ENCODE results near the gene SERINC5.

GRCh38 chr5:80105698-80106439 is 150.0 kb downstream of the SERINC5 start:
- TF ChIP-seq, protein P1, sequence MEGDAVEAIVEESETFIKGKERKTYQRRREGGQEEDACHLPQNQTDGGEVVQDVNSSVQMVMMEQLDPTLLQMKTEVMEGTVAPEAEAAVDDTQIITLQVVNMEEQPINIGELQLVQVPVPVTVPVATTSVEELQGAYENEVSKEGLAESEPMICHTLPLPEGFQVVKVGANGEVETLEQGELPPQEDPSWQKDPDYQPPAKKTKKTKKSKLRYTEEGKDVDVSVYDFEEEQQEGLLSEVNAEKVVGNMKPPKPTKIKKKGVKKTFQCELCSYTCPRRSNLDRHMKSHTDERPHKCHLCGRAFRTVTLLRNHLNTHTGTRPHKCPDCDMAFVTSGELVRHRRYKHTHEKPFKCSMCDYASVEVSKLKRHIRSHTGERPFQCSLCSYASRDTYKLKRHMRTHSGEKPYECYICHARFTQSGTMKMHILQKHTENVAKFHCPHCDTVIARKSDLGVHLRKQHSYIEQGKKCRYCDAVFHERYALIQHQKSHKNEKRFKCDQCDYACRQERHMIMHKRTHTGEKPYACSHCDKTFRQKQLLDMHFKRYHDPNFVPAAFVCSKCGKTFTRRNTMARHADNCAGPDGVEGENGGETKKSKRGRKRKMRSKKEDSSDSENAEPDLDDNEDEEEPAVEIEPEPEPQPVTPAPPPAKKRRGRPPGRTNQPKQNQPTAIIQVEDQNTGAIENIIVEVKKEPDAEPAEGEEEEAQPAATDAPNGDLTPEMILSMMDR (IDR thresholded peaks at IDR 0.05; ENCODE audit: extremely low read depth in 1 of 2, insufficient read depth in 1 of 2, low read depth in 1 of 2, low read length in 2 of 2), result no peak
- TF ChIP-seq POLR2AphosphoS5 (IDR thresholded peaks at IDR 0.05; ENCODE audit: insufficient read depth, low read depth, low read length) (no peak), EZH2 (IDR thresholded peaks at IDR 0.05; ENCODE audit: borderline replicate concordance, low read depth, low read length, severe bottlenecking) (no peak), MAX (IDR thresholded peaks at IDR 0.05; ENCODE audit: insufficient read depth, insufficient read length) (no peak), FOS (IDR thresholded peaks at IDR 0.05; ENCODE audit: borderline replicate concordance, insufficient read depth, low read length) (no peak)

Data from endothelial cell of umbilical vein (primary cell).